K562 (cell line): ENCODE results near the gene OXLD1.

ENCODE experiments used
- ATF2 ChIP-seq: sonication (generic); formaldehyde crosslinking; IDR thresholded peaks from 2 replicates; pipeline ENCODE4 v1.8.1; 2022; ENCODE audit warnings: missing genetic modification reagents
- FOXP4 ChIP-seq: sonication (generic); formaldehyde crosslinking; IDR thresholded peaks from 2 replicates; pipeline ENCODE4 v1.8.0; 2022; ENCODE audit warnings: mild to moderate bottlenecking, missing genetic modification reagents, borderline replicate concordance
- HDAC3 ChIP-seq: fragments of 450-650 bp; IDR thresholded peaks from 2 replicates; pipeline ENCODE4 v1.6.1; 2018; ENCODE audit warnings: borderline replicate concordance, mild to moderate bottlenecking, moderate library complexity; ENCODE audit not compliant: partially characterized antibody
- HDAC8 ChIP-seq: fragments of 450-650 bp; IDR thresholded peaks from 2 replicates; pipeline ENCODE4 v1.6.1; 2016; ENCODE audit warnings: mild to moderate bottlenecking, missing genetic modification characterization, moderate library complexity, missing compliant biosample characterization
- HSF4 ChIP-seq: fragments of 250-450 bp; sonication (Bioruptor Pico); IDR thresholded peaks from 2 replicates; pipeline ENCODE4 v2.1.2; 2022; ENCODE audit warnings: mild to moderate bottlenecking, moderate library complexity, borderline replicate concordance
- JUND ChIP-seq, 2 experiments: IDR thresholded peaks; 2 replicates in 1 of 2; 3 replicates in 1 of 2; pipeline ENCODE4 v1.6.1; 2011; ENCODE audit warnings: borderline replicate concordance in 2 of 2, low read depth in 2 of 2, low read length in 2 of 2, improper control_type of control experiment in 1 of 2, missing biosample characterization in 1 of 2, missing genetic modification characterization in 1 of 2, missing genetic modification reagents in 1 of 2
- SMARCB1 ChIP-seq: IDR thresholded peaks from 2 replicates; pipeline ENCODE4 v1.6.1; 2011; ENCODE audit warnings: improper control_type of control experiment, low read depth; ENCODE audit not compliant: insufficient read length
- TARDBP ChIP-seq: fragments of 450-650 bp; IDR thresholded peaks from 2 replicates; pipeline ENCODE4 v1.6.1; 2016
- ZBTB33 ChIP-seq: sonication (generic); formaldehyde crosslinking; IDR thresholded peaks from 2 replicates; pipeline ENCODE4 v1.8.1; 2023; ENCODE audit warnings: mild to moderate bottlenecking, missing genetic modification reagents
- TF ChIP-seq, protein P1 (sequence below): conservative IDR thresholded peaks from 2 replicates; pipeline ENCODE4 v1.6.1; 2011; ENCODE audit warnings: low read depth, mild to moderate bottlenecking, low read length; ENCODE audit not compliant: control insufficient read depth

- peak; percentile 95 for TF ChIP-seq HDAC8 (tag)
- TF ChIP-seq FOXP4 (CRISPR knock-in tag), result no peak
- TF ChIP-seq, protein P1, sequence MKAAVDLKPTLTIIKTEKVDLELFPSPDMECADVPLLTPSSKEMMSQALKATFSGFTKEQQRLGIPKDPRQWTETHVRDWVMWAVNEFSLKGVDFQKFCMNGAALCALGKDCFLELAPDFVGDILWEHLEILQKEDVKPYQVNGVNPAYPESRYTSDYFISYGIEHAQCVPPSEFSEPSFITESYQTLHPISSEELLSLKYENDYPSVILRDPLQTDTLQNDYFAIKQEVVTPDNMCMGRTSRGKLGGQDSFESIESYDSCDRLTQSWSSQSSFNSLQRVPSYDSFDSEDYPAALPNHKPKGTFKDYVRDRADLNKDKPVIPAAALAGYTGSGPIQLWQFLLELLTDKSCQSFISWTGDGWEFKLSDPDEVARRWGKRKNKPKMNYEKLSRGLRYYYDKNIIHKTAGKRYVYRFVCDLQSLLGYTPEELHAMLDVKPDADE, result no peak
- TF ChIP-seq ATF2, result no peak
- peak; percentile 62; the same call in 1 of the 2 replicates for TF ChIP-seq HSF4 (CRISPR knock-in tag)
- TF ChIP-seq TARDBP, result no peak
- no peak for TF ChIP-seq HDAC3
- TF ChIP-seq JUND (IDR thresholded peaks at IDR 0.05; ENCODE audit: borderline replicate concordance, low read depth, low read length), result no peak
- TF ChIP-seq JUND (tag; IDR thresholded peaks at IDR 0.05; ENCODE audit: borderline replicate concordance, low read depth, low read length), result peak; percentile 59; the same call in 1 of the 3 replicates
- TF ChIP-seq ZBTB33 (CRISPR knock-in tag), result 0 out of 2 replicates have a peak, but pooled peaks have one; percentile 49
- no peak for TF ChIP-seq SMARCB1
Observed at GRCh38 chr17:81665205-81666091, 957 bp downstream of the OXLD1 start.
